Measurements from ENCODE around the gene SYNE1. TPM values are rescaled to one million over a fixed set of nuclear protein-coding genes. Genes with fewer than 3 reads are reported as not detected.
A peak's percentile ranks its signal among the peaks of the same experiment; 100 is the strongest.

The SYNE1 gene
- total and polyA plus RNA-seq, 7 donors, result 7.2 to 203 (median 86.4) TPM

DNA sequence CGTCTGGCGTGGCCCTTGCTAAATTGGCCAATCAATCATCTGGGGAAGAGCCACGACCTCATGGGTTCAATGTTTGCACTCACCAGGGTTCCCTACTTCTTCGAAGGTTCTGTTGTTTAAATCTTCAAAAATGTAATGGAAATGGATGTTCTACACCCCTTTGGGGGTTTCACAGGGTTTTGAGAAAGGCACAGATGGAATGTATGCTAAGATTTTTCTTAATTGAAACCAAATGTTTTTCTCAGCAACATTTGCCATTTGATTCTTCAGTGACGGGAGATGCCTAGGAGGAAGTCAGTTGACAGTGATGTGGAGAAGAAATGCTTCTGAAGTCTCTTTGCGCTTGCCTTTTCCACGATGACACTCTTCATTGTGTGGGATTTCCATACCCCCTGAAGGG lies 517.3 kb downstream of the SYNE1 start:
- intact Hi-C loops (cut with DNase I), result loop anchor here (10.0 kb wide), 1 partner anchor 355 kb away; no protein-coding TSS in a partner anchor
- H3K27ac ChIP-seq, result no peak overlapping the region
- H3K4me1 ChIP-seq, result peaks cover 0 to 11% (median 5%) of the 10 kb centered on the region in 4 donors
- no peak for TF ChIP-seq EP300 (IDR thresholded peaks at IDR 0.05)
- no peaks in the 10 kb centered on the region for H3K27me3 ChIP-seq
- WGBS, 2 donors, result 73 to 84% methylated on average over 7 of the region's 7 CpGs
- H3K9me3 ChIP-seq, result no peaks in the 10 kb centered on the region
- no peak for DNase-seq
- H3K4me3 ChIP-seq, result no peak overlapping the region
- peaks cover 0 to 37% (median 21%) of the 10 kb centered on the region in 4 donors for H3K36me3 ChIP-seq

DNA sequence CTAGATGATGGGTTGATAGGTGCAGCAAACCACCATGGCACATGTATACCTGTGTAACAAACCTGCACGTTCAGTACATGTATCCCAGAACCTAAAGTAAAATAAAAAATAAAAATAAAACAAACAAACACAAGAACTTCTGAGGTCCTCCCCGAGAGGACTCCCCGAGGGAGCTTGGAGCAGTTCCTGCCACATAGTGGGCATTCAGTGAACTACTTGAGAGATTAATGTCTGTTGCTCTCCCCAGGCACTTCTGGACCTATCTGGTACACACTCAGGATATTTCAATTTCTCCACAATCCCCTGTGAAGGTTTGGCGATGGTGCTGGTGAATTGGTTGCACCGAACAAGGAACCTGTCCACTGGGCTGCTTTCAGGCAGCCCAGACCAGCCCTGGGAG lies 518.5 kb downstream of the SYNE1 start:
- no peak for DNase-seq
- H3K9me3 ChIP-seq, result no peaks in the 10 kb centered on the region
- H3K27me3 ChIP-seq, result no peaks in the 10 kb centered on the region
- no peak overlapping the region for H3K27ac ChIP-seq
- H3K36me3 ChIP-seq, result peaks cover 0 to 36% (median 21%) of the 10 kb centered on the region in 4 donors
- intact Hi-C loops (cut with DNase I), result no loop called here
- no peak overlapping the region for H3K4me3 ChIP-seq
- H3K4me1 ChIP-seq, result peaks cover 0 to 11% (median 5%) of the 10 kb centered on the region in 4 donors
- TF ChIP-seq, protein P1, sequence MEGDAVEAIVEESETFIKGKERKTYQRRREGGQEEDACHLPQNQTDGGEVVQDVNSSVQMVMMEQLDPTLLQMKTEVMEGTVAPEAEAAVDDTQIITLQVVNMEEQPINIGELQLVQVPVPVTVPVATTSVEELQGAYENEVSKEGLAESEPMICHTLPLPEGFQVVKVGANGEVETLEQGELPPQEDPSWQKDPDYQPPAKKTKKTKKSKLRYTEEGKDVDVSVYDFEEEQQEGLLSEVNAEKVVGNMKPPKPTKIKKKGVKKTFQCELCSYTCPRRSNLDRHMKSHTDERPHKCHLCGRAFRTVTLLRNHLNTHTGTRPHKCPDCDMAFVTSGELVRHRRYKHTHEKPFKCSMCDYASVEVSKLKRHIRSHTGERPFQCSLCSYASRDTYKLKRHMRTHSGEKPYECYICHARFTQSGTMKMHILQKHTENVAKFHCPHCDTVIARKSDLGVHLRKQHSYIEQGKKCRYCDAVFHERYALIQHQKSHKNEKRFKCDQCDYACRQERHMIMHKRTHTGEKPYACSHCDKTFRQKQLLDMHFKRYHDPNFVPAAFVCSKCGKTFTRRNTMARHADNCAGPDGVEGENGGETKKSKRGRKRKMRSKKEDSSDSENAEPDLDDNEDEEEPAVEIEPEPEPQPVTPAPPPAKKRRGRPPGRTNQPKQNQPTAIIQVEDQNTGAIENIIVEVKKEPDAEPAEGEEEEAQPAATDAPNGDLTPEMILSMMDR (IDR thresholded peaks at IDR 0.05), result no peak
- TF ChIP-seq POLR2A (IDR thresholded peaks at IDR 0.05), result no peak
- TF ChIP-seq POLR2AphosphoS5 (IDR thresholded peaks at IDR 0.05), result no peak
- no peak for TF ChIP-seq EP300 (IDR thresholded peaks at IDR 0.05)
- WGBS, 2 donors, result 84 to 90% methylated on average over 5 of the region's 5 CpGs

DNA sequence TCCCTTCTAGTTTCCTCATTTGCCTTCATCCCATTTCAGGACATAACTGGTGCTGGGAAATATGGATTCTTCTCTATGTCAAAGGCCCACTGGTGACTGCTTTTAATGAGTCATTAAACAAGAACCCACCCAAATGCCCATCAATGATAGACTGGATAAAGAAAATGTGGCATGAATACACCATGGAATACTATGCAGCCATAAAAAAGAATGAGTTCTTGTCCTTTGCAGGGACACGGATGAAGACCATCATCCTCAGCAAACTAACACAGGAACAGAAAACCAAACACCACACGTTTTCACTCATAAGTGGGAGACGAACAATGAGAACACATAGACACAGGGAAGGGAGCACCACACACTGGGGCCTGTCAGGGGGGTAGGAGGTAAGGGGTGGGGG lies 518.9 kb downstream of the SYNE1 start:
- no peaks in the 10 kb centered on the region for H3K27me3 ChIP-seq
- 92% methylated on average over 3 of the region's 3 CpGs for WGBS, 2 donors
- intact Hi-C loops (cut with DNase I), result no loop called here
- DNase-seq, result no peak
- no peaks in the 10 kb centered on the region for H3K9me3 ChIP-seq
- TF ChIP-seq, protein P1 (IDR thresholded peaks at IDR 0.05), result no peak
- TF ChIP-seq POLR2AphosphoS5 (IDR thresholded peaks at IDR 0.05), result no peak
- TF ChIP-seq POLR2A (IDR thresholded peaks at IDR 0.05), result no peak
- TF ChIP-seq EP300 (IDR thresholded peaks at IDR 0.05), result no peak
- H3K4me1 ChIP-seq, result peaks cover 0 to 11% (median 5%) of the 10 kb centered on the region in 4 donors
- peaks cover 0 to 36% (median 21%) of the 10 kb centered on the region in 4 donors for H3K36me3 ChIP-seq
- H3K27ac ChIP-seq, result no peak overlapping the region
- no peak overlapping the region for H3K4me3 ChIP-seq

DNA sequence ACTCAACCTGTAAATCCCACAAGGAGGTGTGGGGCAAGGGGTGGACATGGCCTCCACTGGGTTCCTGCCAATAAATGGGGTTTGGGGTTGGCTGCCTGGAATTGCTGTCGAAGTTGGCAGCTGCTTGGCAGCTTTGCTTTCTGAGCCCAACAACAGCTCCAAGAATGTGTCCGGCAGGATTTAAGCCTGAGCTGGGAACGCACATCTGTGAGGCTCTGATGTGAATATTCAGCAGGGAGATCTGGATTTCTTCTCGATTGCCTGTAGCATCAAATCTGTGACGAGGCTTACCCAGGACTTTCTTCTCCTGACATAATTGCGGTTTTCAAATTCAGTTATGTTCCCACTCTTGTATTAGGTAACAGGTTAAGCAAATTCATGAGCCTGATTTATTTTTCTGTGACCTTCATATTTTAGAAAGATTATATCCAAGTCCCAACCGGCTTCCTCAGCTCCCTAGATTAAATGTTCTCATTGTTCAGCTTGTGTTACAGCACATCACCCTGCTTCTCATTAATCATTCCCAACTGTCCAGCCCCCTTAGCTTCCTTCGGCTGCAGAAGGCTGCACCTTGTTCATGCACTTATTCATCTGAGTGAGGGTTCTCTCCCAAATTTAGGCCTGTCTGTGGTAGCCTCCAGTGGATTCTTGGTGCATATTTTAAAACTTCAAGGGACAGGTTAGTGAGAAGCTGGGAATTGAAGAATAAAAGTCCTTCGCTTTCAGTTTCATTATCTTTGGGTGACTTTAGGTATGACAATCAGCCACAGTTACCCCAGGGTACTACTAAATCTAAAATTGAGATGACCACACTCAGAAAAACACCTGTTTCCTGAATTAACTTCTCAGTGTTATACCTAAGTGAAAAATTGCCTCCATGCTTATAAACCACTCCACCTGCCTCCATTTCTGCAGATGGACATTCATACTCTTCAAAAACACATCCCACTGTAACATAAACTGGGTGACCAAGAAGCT lies 519.7 kb downstream of the SYNE1 start:
- intact Hi-C loops (cut with DNase I), result no loop called here
- H3K36me3 ChIP-seq, result peaks cover 0 to 31% (median 18%) of the 10 kb centered on the region in 4 donors
- H3K9me3 ChIP-seq, result no peaks in the 10 kb centered on the region
- TF ChIP-seq, protein P1 (IDR thresholded peaks at IDR 0.05), result no peak
- TF ChIP-seq EP300 (IDR thresholded peaks at IDR 0.05) (no peak), POLR2AphosphoS5 (IDR thresholded peaks at IDR 0.05) (no peak)
- no peak overlapping the region for H3K4me3 ChIP-seq
- H3K4me1 ChIP-seq, result peaks cover 0 to 11% (median 5%) of the 10 kb centered on the region in 4 donors
- 76 to 83% methylated on average over 9 of the region's 9 CpGs for whole genome bisulfite sequencing, 2 donors
- H3K27me3 ChIP-seq, result no peaks in the 10 kb centered on the region
- no peak overlapping the region for H3K27ac ChIP-seq
- no peak for DNase-seq

DNA sequence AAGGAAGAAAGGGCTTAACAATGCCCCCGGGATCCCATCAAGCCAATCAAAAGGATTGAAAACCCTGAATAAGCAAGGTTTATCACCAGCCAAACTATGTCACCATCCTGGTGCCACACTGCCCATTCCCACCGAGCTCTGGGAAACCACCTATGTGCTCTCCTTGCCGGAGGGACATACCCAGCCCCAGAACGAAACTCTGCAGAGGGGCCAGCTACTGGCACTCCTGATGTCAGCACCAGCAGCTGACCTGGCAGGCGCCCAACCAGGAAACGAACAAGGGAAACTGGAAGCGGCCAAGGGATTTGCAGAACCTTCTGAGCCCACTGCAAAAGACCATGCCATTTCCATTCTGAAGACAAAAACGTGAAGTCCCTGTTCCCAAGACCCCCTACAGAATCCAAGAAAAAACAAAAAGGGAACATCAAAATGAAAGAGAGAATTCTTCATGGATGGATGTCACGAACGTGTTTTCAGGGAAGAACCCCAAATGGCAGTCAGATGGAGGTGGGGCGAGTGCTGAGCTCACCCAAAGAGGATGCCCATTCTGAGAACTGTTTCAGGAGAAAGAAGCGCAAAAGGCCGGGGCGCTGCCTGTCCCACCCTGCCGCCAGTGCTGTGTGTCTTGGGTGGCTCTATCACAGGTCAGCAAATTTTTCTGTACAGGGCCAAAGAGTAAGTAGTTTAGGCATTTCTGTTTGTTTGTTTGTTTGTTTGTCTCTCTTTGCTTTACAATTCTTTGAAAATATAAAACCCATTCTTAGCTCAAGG lies 524.5 kb downstream of the SYNE1 start:
- no peak overlapping the region for H3K4me3 ChIP-seq
- H3K27me3 ChIP-seq, result no peaks in the 10 kb centered on the region
- WGBS, 2 donors, result 70 to 82% methylated on average over 15 of the region's 15 CpGs
- H3K36me3 ChIP-seq, result no peaks in the 10 kb centered on the region
- H3K4me1 ChIP-seq, result peaks cover 0 to 17% (median 11%) of the 10 kb centered on the region in 4 donors
- TF ChIP-seq POLR2A (IDR thresholded peaks at IDR 0.05) (no peak), POLR2AphosphoS5 (IDR thresholded peaks at IDR 0.05) (no peak), EP300 (IDR thresholded peaks at IDR 0.05) (no peak)
- TF ChIP-seq, protein P1 (IDR thresholded peaks at IDR 0.05), result no peak
- peak; percentile 79 for DNase-seq
- peak overlapping the region in 1 of 4 donors; percentile 18 for H3K27ac ChIP-seq
- H3K9me3 ChIP-seq, result no peaks in the 10 kb centered on the region
- intact Hi-C loops (cut with DNase I), result no loop called here

Data from sigmoid colon (tissue), 7 donors.